Calu3 (cell line): ENCODE data around the gene SPOCD1. TPM values are rescaled to one million over a fixed set of nuclear protein-coding genes. Genes with fewer than 3 reads are reported as not detected.

Experiments
- BruUV-seq: library from RNA; stranded (reverse); fragments of 400-500 nt; replicated peaks from 2 replicates; lab custom pipeline; 2021; lab: Mats Ljungman, UMichigan
- CTCF ChIA-PET: fragments of 300-600 bp; sonication (Branson Sonifier 250); formaldehyde crosslinking; loops from one replicate; lab custom pipeline; 2022; ENCODE audit warnings: antibody characterized with exemption; lab: Charles Lee
- DNase-seq: peaks from one replicate; pipeline ENCODE4 v3.0.0; 2022
- H3K27ac Mint-ChIP-seq: one replicate; pipeline ENCODE4 v1.8.0; 2022; ENCODE audit warnings: mixed read lengths; ENCODE audit not compliant: unreplicated experiment
- H3K27me3 Mint-ChIP-seq: one replicate; pipeline ENCODE4 v1.8.0; 2022; ENCODE audit warnings: mixed read lengths; ENCODE audit not compliant: unreplicated experiment
- H3K36me3 Mint-ChIP-seq: one replicate; pipeline ENCODE4 v1.8.0; 2022; ENCODE audit warnings: mild to moderate bottlenecking, moderate library complexity, mixed read lengths; ENCODE audit not compliant: insufficient read depth, unreplicated experiment
- H3K4me1 Mint-ChIP-seq: one replicate; pipeline ENCODE4 v1.8.0; 2022; ENCODE audit warnings: mild to moderate bottlenecking, low read depth, mixed read lengths; ENCODE audit not compliant: unreplicated experiment
- H3K4me3 Mint-ChIP-seq: one replicate; pipeline ENCODE4 v1.8.0; 2022; ENCODE audit warnings: mild to moderate bottlenecking, low read depth, moderate library complexity, mixed read lengths; ENCODE audit not compliant: unreplicated experiment
- H3K9me3 Mint-ChIP-seq: one replicate; pipeline ENCODE4 v1.8.0; 2022; ENCODE audit warnings: low read depth, mixed read lengths; ENCODE audit not compliant: unreplicated experiment
- intact Hi-C: fragments of 100-400 bp; cut with micrococcal nuclease; formaldehyde crosslinking; loops from one replicate; pipeline ENCODE4 v1.10.0; 2022; ENCODE audit not compliant: unreplicated experiment
- total RNA-seq: library from RNA; stranded (reverse); gene quantifications from 2 replicates; pipeline ENCODE4 v1.2.3, GENCODE V29; 2022
- TF ChIP-seq, protein P1 (sequence below): fragments of 200-600 bp; IDR thresholded peaks from one replicate; pipeline ENCODE4 v1.8.0; 2022; ENCODE audit warnings: antibody characterized with exemption; ENCODE audit not compliant: unreplicated experiment

The SPOCD1 gene
- total RNA-seq, 1 experiment from 2014 or later = 6.3 TPM

GRCh38 chr1:31811605-31812004 is 4.2 kb downstream of the SPOCD1 start:
- no peak for DNase-seq
- intact Hi-C loops = no loop called here
- Mint-ChIP-seq H3K4me1 (peaks cover 8% of the 10 kb centered on the region), H3K27ac (no peak overlapping the region), H3K27me3 (no peaks in the 10 kb centered on the region), H3K4me3 (no peak overlapping the region), H3K36me3 (peaks cover 9% of the 10 kb centered on the region), H3K9me3 (no peaks in the 10 kb centered on the region)
- CTCF ChIA-PET = no interaction called here
- no TSS peak for BruUV-seq
- TF ChIP-seq, protein P1, sequence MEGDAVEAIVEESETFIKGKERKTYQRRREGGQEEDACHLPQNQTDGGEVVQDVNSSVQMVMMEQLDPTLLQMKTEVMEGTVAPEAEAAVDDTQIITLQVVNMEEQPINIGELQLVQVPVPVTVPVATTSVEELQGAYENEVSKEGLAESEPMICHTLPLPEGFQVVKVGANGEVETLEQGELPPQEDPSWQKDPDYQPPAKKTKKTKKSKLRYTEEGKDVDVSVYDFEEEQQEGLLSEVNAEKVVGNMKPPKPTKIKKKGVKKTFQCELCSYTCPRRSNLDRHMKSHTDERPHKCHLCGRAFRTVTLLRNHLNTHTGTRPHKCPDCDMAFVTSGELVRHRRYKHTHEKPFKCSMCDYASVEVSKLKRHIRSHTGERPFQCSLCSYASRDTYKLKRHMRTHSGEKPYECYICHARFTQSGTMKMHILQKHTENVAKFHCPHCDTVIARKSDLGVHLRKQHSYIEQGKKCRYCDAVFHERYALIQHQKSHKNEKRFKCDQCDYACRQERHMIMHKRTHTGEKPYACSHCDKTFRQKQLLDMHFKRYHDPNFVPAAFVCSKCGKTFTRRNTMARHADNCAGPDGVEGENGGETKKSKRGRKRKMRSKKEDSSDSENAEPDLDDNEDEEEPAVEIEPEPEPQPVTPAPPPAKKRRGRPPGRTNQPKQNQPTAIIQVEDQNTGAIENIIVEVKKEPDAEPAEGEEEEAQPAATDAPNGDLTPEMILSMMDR = no peak

DNA sequence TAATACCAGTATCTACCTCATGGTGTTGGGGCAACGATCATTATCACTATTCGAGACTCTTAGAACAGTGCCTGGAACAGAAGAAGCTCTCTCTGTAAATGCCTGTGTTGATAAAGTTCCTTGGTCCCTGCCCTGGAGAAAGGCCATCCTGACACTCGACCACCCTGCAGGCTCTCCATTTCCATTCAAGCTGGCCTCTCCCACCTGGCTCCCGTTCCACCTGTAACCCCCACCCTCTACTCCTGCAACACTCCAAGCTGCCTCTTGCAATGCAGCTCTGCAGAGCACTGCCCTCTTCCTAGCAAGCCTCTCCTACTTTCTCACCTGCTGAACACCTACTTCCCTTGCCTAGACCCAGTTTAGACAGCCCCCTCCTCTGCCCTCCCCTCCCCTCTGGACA is 6.1 kb downstream of the SPOCD1 start:
- no peak for DNase-seq
- TF ChIP-seq, protein P1 = no peak
- BruUV-seq = no TSS peak
- Mint-ChIP-seq H3K4me3 (no peak overlapping the region), H3K27me3 (no peaks in the 10 kb centered on the region), H3K27ac (no peak overlapping the region), H3K36me3 (no peaks in the 10 kb centered on the region), H3K4me1 (no peaks in the 10 kb centered on the region), H3K9me3 (no peaks in the 10 kb centered on the region)
- intact Hi-C loops = no loop called here
- CTCF ChIA-PET = interaction anchor here (0.6 kb wide), 1 partner anchor 130 kb away, joined by 3 read pairs; no protein-coding TSS in a partner anchor

GRCh38 chr1:31807273-31808048 is 8.4 kb downstream of the SPOCD1 start:
- Mint-ChIP-seq H3K36me3 (no peaks in the 10 kb centered on the region), H3K4me3 (no peak overlapping the region), H3K27ac (no peak overlapping the region), H3K4me1 (no peaks in the 10 kb centered on the region), H3K9me3 (no peaks in the 10 kb centered on the region), H3K27me3 (no peaks in the 10 kb centered on the region)
- TF ChIP-seq, protein P1 = no peak
- no peak for DNase-seq
- no TSS peak for BruUV-seq
- intact Hi-C loops = no loop called here
- CTCF ChIA-PET = no interaction called here

GRCh38 chr1:31805318-31805717 is 10.5 kb downstream of the SPOCD1 start:
- no peak for DNase-seq
- TF ChIP-seq, protein P1 = no peak
- no peaks in the 10 kb centered on the region for H3K4me1 Mint-ChIP-seq
- no peaks in the 10 kb centered on the region for H3K9me3 Mint-ChIP-seq
- no peak overlapping the region for H3K27ac Mint-ChIP-seq
- H3K27me3 Mint-ChIP-seq = peaks cover 8% of the 10 kb centered on the region
- no peak overlapping the region for H3K4me3 Mint-ChIP-seq
- CTCF ChIA-PET = no interaction called here
- no TSS peak for BruUV-seq
- intact Hi-C loops = no loop called here
- no peaks in the 10 kb centered on the region for H3K36me3 Mint-ChIP-seq
